Measurements from ENCODE around the gene TAF5L.

The TAF5L gene

GRCh38 chr1:229636042-229636441 lies 10.1 kb upstream of the TAF5L start:
- in situ Hi-C loops (cut with HindIII; ENCODE audit: low sequenced_read_pairs), result no loop called here
- TF ChIP-seq CTCF (IDR thresholded peaks at IDR 0.05; ENCODE audit: low read depth, low read length, missing control alignments), result no peak
- no peak for DNase-seq (ENCODE audit: low read depth)
- no peak overlapping the region for H3K4me3 ChIP-seq (ENCODE audit: low read depth, low read length)

GRCh38 chr1:229631966-229632365 lies 6.0 kb upstream of the TAF5L start:
- DNase-seq (ENCODE audit: low read depth), result no peak
- TF ChIP-seq CTCF (IDR thresholded peaks at IDR 0.05; ENCODE audit: low read depth, low read length, missing control alignments), result no peak
- in situ Hi-C loops (cut with HindIII; ENCODE audit: low sequenced_read_pairs), result no loop called here

GRCh38 chr1:229631148-229631547 lies 5.2 kb upstream of the TAF5L start:
- H3K4me3 ChIP-seq (ENCODE audit: low read depth, low read length), result no peak overlapping the region
- no peak for DNase-seq (ENCODE audit: low read depth)
- no peak for TF ChIP-seq CTCF (IDR thresholded peaks at IDR 0.05; ENCODE audit: low read depth, low read length, missing control alignments)
- in situ Hi-C loops (cut with HindIII; ENCODE audit: low sequenced_read_pairs), result no loop called here

More at GRCh38 chr1:229631966-229632365, 6.0 kb upstream of the TAF5L start:
- H3K4me3 ChIP-seq (ENCODE audit: low read depth, low read length), result no peak overlapping the region

GRCh38 chr1:229629261-229629660 lies 3.3 kb upstream of the TAF5L start:
- H3K4me3 ChIP-seq (ENCODE audit: low read depth, low read length), result no peak overlapping the region
- peak; percentile 24 for DNase-seq (ENCODE audit: low read depth)
- TF ChIP-seq CTCF (IDR thresholded peaks at IDR 0.05; ENCODE audit: low read depth, low read length, missing control alignments), result no peak
- in situ Hi-C loops (cut with HindIII; ENCODE audit: low sequenced_read_pairs), result no loop called here

- TF ChIP-seq CTCF (IDR thresholded peaks at IDR 0.05; ENCODE audit: low read depth, low read length, missing control alignments), result no peak
- in situ Hi-C loops (cut with HindIII; ENCODE audit: low sequenced_read_pairs), result no loop called here
- peak overlapping the region; percentile 84 for H3K4me3 ChIP-seq (ENCODE audit: low read depth, low read length)
- no peak for DNase-seq (ENCODE audit: low read depth)
Observed at GRCh38 chr1:229627003-229627402, 1.1 kb upstream of the TAF5L start.

- peak overlapping the region; percentile 84 for H3K4me3 ChIP-seq (ENCODE audit: low read depth, low read length)
- no peak for TF ChIP-seq CTCF (IDR thresholded peaks at IDR 0.05; ENCODE audit: low read depth, low read length, missing control alignments)
- DNase-seq (ENCODE audit: low read depth), result no peak
- in situ Hi-C loops (cut with HindIII; ENCODE audit: low sequenced_read_pairs), result no loop called here
Observed at GRCh38 chr1:229625071-229625914, 629 bp downstream of the TAF5L start.
